ENCODE results near the gene NUDT22.

GRCh38 chr11:64258356-64258755 is 32.3 kb downstream of the NUDT22 start:
- TF ChIP-seq GATA2 (IDR thresholded peaks at IDR 0.05; ENCODE audit: low read depth, low read length) (no peak), GATA3 (IDR thresholded peaks at IDR 0.05; ENCODE audit: low read depth, low read length) (no peak)
